Stimulated activated CD4-positive, alpha-beta T cell treated with anti-CD3 and anti-CD28 coated beads, TNF-alpha, amount 100 ng/mL, for 1 hour (primary cell): ENCODE measurements around the gene DAPK1.

ENCODE experiments used
- DNase-seq, 3 donors: peaks; one replicate each; pipeline ENCODE4 v3.0.0-alpha.2; 2020; ENCODE audit warnings: low read depth in 3 of 3, low spot score in 1 of 3

DAPK1 gene

DNA sequence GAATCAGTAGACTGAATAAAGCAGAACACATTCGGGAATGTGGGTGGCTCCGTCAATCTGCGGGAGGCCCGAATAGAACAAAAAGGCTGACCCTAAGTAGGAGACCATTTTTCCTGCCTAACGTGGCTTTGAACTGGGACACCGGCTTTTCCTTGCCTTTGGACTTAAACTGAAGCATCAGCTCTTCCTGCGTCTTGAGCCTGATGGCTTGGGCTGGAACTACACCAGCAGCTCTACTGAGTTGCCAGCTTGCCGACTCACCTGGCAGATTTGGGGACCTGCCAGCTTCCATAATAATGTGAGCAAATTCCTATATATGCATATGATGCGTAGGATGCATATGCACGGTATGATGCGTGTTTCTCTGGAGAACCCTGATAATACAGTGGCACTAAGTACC is 111.3 kb downstream of the DAPK1 start:
- no peak for DNase-seq

- DNase-seq = no peak
Observed at GRCh38 chr9:87609486-87609885, 111.8 kb downstream of the DAPK1 start.

- DNase-seq = no peak
Observed at GRCh38 chr9:87610200-87611155, 112.8 kb downstream of the DAPK1 start.

GRCh38 chr9:87611776-87612175 is 114.1 kb downstream of the DAPK1 start:
- no peak for DNase-seq

- DNase-seq = no peak
Observed at GRCh38 chr9:87612536-87612935, 114.9 kb downstream of the DAPK1 start.

DNA sequence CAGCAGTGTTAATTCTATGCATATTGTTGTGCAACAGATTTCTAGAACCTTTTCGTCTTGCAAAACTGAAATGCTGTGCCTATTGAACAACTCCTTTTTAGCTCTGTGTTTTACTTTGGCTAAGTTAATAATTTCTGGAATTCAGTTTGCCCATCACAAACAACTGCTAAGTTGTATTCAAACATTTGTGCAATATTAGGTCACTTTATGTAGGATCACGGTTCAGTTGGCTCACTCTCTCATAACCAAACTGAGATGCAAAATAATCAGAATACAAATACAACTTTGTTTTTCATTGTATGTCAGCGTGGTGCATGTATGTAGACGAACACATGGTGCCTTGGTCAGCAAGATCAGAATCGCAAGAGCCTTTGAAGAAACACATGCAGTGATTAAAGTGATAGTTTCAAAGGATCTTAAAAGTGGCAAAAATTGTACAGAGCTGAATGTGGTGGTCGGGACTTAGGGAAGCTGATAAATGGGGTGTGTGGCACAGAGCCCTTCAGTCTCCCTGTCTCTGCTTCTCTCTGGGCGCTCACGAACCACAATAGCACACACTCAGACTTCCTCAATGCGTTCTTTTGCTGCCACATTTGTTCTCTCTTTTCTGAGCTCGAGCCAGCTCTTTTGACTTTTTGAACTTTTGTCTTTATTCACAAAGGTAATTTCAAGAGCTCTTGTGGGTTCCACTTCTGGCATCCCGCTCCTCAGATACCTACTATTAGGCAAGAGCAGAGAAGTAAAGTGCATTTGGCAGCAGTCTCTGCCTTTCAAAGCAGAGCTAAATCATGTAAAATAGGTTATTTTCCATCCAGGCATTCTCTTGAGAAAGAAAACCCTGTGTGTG is 115.8 kb downstream of the DAPK1 start:
- DNase-seq = no peak

DNA sequence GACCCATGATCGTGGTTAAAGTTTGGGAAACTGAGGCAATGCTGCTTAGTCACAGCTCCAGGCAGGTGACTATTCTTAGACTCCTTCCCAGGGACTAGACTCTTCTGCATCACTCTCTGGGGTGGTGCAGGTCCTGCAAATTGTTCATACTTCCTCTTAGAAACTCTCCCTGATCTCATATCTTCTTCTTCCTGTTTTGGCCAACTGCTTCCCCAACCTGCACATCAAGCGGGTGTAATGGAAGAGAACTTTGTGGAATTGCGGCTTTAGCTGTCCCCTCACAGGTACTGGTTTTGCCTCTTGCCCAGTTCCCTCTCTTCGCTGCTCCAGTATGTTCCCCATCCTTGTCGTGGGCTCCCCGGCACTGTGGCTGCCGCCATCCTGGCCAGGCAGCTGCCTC is 116.7 kb downstream of the DAPK1 start:
- no peak for DNase-seq

GRCh38 chr9:87615136-87615535 is 117.5 kb downstream of the DAPK1 start:
- DNase-seq = no peak

GRCh38 chr9:87615547-87616148 is 118.0 kb downstream of the DAPK1 start:
- DNase-seq = no peak

DNA sequence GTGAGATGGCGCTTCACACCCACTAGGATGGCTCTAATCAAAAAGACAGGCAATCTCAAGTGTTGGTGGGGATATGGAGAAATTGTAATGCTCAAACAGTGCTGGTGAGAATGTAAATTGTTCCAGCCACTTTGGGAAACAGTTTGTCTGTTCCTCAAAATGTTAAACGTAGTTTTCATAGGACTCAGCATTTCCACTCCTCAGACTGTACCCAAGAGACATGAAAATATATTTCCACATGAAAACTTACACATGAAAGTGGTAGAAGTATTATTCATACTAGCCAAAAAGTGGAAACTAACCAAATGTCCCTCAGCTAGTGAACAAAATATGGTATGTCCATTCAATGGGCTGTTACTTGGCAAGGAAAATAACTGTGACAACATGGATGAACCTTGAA is 120.6 kb downstream of the DAPK1 start:
- no peak for DNase-seq

DNA sequence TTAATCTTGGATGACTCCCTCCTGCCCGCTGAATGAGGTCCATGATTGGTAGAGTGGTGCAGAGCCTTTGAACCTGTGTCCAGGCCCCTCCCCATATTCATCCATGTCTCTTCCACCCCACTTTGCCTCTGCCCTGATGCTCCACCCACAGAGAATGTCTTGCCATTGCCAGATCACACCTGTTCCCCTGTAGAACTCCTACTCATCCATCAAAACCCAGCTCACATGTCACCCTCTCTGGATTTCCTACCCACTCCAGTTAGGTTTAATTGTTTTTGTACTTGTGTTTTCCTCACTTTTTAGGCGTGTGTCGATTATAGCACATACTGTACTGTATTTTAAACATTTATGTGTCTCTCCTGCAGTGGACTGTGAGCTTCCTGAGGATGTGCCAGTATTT is 121.3 kb downstream of the DAPK1 start:
- no peak for DNase-seq

GRCh38 chr9:87619346-87619745 is 121.7 kb downstream of the DAPK1 start:
- no peak for DNase-seq

GRCh38 chr9:87620731-87621322 is 123.2 kb downstream of the DAPK1 start:
- DNase-seq = no peak

- DNase-seq = no peak
Observed at GRCh38 chr9:87622098-87622497, 124.4 kb downstream of the DAPK1 start.

- DNase-seq = no peak
Observed at GRCh38 chr9:87622923-87623322, 125.3 kb downstream of the DAPK1 start.

- no peak for DNase-seq
Observed at GRCh38 chr9:87628346-87628745, 130.7 kb downstream of the DAPK1 start.

- no peak for DNase-seq
Observed at GRCh38 chr9:87629104-87629503, 131.4 kb downstream of the DAPK1 start.

DNA sequence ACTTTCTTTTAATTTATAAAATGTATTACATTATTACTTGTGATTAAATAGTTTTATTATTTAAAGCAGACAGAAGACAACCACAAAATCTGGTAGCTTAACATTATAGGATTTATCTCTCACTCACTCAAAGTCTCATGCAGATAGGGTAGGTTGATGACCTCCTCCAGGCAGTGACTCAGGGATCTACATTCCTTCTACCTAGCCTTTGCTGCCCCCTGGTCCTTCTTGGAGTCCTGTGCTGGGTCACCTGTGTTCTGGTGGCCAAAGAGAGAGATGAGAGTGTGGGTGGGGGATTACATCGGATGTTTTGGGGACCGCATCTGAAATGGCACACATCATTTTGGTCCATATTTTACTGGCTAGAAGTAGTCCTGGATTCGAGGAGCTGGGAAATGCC is 132.6 kb downstream of the DAPK1 start:
- DNase-seq = no peak

GRCh38 chr9:87630846-87631245 is 133.2 kb downstream of the DAPK1 start:
- DNase-seq = no peak

DNA sequence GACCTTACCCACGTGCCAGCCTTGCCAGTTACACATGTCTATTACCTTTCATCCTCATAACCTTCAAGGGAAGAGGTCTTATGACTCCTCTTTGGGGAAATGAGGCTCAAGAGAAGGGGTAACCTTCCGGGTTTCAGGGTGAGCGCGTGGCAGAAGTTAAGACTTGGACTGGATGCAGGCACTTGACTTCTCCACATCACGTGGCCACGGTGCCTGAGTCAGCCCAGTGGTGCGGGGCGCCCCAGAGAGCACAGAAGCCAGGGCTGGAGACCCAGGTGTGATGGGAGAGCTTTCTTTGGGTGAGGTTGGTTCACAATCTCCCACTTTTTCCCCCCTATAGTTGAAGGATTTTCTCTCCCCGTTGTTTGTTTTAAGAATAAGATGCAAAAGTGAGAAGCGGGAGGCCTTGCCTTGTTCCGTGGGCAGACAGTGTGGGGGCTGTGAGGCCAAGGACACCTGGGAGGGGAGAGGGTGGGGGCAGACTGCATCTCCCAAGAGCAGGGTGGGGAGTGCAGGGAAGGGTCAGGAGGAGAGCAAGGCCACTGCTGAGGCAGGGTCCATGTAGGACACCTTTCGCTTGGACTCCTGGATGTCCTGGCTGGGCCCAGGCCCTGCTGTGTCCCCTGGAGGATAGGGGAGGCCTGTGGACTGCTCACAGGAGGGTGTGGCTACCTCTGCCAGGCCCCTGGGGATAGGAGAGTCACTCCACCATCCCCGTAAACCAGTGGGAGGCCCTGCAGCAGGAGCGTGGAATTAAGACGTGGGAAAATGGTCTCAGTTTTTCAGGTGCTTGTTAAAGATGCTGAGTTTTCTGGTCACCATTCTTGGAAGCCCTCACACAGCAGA is 138.2 kb downstream of the DAPK1 start:
- no peak for DNase-seq
